ENCODE results near the gene EFCAB6.

- no peak for TF ChIP-seq CTCF (IDR thresholded peaks at IDR 0.05)
- no peak for TF ChIP-seq POLR2A (IDR thresholded peaks at IDR 0.05)
Measured at GRCh38 chr22:43539572-43540528, 272.3 kb downstream of the EFCAB6 start.

Measured in breast epithelium (tissue), 3 donors.